CD4-positive, CD25-positive, alpha-beta regulatory T cell (primary cell): ENCODE results near the gene SPPL2B. TPM values are rescaled to one million over a fixed set of nuclear protein-coding genes. Genes with fewer than 3 reads are reported as not detected.

Experiments
- ATAC-seq, 2 donors: fragments of 150-1000 bp; cut with Tn5 transposase; one replicate each; pipeline ENCODE4 v1.10.0; 2021; ENCODE audit warnings: low read depth in 2 of 2, moderate number of reproducible peaks in 2 of 2, moderate library complexity in 1 of 2
- DNase-seq, 3 donors: peaks; one replicate each; pipeline versions ENCODE4 v3.0.0 to v3.0.0-alpha.2; 2012 to 2022; ENCODE audit warnings: mixed read lengths in 1 of 3
- H3K27ac ChIP-seq: one replicate; pipeline ENCODE4 v1.7.0; 2013; ENCODE audit warnings: mild to moderate bottlenecking, low read length; ENCODE audit not compliant: insufficient read depth, poor library complexity, severe bottlenecking
- H3K27me3 ChIP-seq: one replicate; pipeline ENCODE4 v1.7.0; 2013; ENCODE audit warnings: low read length; ENCODE audit not compliant: control insufficient read depth, insufficient read depth
- H3K36me3 ChIP-seq: one replicate; pipeline ENCODE4 v1.7.0; 2013; ENCODE audit warnings: mild to moderate bottlenecking, low read length, moderate library complexity; ENCODE audit not compliant: control insufficient read depth, insufficient read depth
- H3K4me1 ChIP-seq: 2 replicates; pipeline ENCODE4 v1.7.0; 2013; ENCODE audit warnings: mild to moderate bottlenecking, low read length; ENCODE audit not compliant: insufficient read depth, control insufficient read depth, poor library complexity, severe bottlenecking
- H3K4me3 ChIP-seq: one replicate; pipeline ENCODE4 v1.7.0; 2013; ENCODE audit warnings: low read depth, mild to moderate bottlenecking, low read length, moderate library complexity
- H3K9me3 ChIP-seq, 2 experiments: 1 replicate in 1 of 2; 2 replicates in 1 of 2; pipeline ENCODE4 v1.7.0; 2013; ENCODE audit warnings: low read length in 2 of 2, mild to moderate bottlenecking in 1 of 2, moderate library complexity in 1 of 2; ENCODE audit not compliant: control insufficient read depth in 2 of 2
- H3K27ac Mint-ChIP-seq, 3 donors: one replicate each; pipeline ENCODE4 v1.8.0; 2020 to 2022; ENCODE audit warnings: mild to moderate bottlenecking in 3 of 3, mixed read lengths in 3 of 3, moderate library complexity in 2 of 3
- H3K27me3 Mint-ChIP-seq: one replicate; pipeline ENCODE4 v1.8.0; 2022; ENCODE audit warnings: mild to moderate bottlenecking, mixed read lengths
- H3K36me3 Mint-ChIP-seq: one replicate; pipeline ENCODE4 v1.8.0; 2020; ENCODE audit warnings: mixed read lengths
- H3K4me1 Mint-ChIP-seq, 4 donors: one replicate each; pipeline ENCODE4 v1.8.0; 2020 to 2022; ENCODE audit warnings: mixed read lengths in 4 of 4, mild to moderate bottlenecking in 1 of 4
- H3K4me3 Mint-ChIP-seq, 4 donors: one replicate each; pipeline ENCODE4 v1.8.0; 2020 to 2022; ENCODE audit warnings: mild to moderate bottlenecking in 4 of 4, mixed read lengths in 4 of 4, moderate library complexity in 3 of 4
- H3K9me3 Mint-ChIP-seq, 7 donors: one replicate each; pipeline ENCODE4 v1.8.0; 2020 to 2022; ENCODE audit warnings: mixed read lengths in 7 of 7, mild to moderate bottlenecking in 3 of 7, moderate library complexity in 2 of 7
- polyA plus RNA-seq, 4 donors: library from polyadenylated mRNA; unstranded; fragments of 300-500 nt; fragmentation: Illumina TruSeq; gene quantifications; one replicate each; pipeline ENCODE4 v1.2.3, GENCODE V29; 2021
- total RNA-seq: library from RNA; stranded (reverse); gene quantifications from one replicate; pipeline ENCODE4 v1.2.3, GENCODE V29; 2022

SPPL2B gene
- total and polyA plus RNA-seq, 5 donors from 2014 or later: 4.3 to 69.7 (median 6.4) TPM

GRCh38 chr19:2329149-2329478 lies 630 bp downstream of the SPPL2B start:
- ATAC-seq (no peak), DNase-seq (no peak)
- Histone ChIP-seq H3K9me3 (no peaks in the 10 kb centered on the region), H3K4me1 (peaks cover 28% of the 10 kb centered on the region), H3K27ac (peak overlapping the region; percentile 80), H3K36me3 (peaks cover 8% of the 10 kb centered on the region), H3K27me3 (no peaks in the 10 kb centered on the region), H3K4me3 (peak overlapping the region; percentile 64)
- Mint-ChIP-seq H3K9me3 (no peaks in the 10 kb centered on the region), H3K4me1 (peaks cover 5 to 70% (median 33%) of the 10 kb centered on the region in 4 donors), H3K36me3 (peaks cover 17% of the 10 kb centered on the region), H3K27me3 (no peaks in the 10 kb centered on the region), H3K27ac (peak overlapping the region; percentile 70 to 82 (median 80)), H3K4me3 (peak overlapping the region; percentile 89 to 94 (median 91))

- no peaks in the 10 kb centered on the region for H3K9me3 Mint-ChIP-seq
- peak overlapping the region; percentile 89 to 94 (median 91) for H3K4me3 Mint-ChIP-seq
- peak overlapping the region; percentile 64 for H3K4me3 ChIP-seq
- peaks cover 6% of the 10 kb centered on the region for H3K36me3 ChIP-seq
- no peak overlapping the region for H3K27ac ChIP-seq
- H3K27ac Mint-ChIP-seq: peak overlapping the region; percentile 70 to 82 (median 80)
- peaks cover 28% of the 10 kb centered on the region for H3K4me1 ChIP-seq
- H3K27me3 Mint-ChIP-seq: no peaks in the 10 kb centered on the region
- DNase-seq (no peak), ATAC-seq (no peak)
- no peaks in the 10 kb centered on the region for H3K27me3 ChIP-seq
- peaks cover 15% of the 10 kb centered on the region for H3K36me3 Mint-ChIP-seq
- H3K9me3 ChIP-seq: no peaks in the 10 kb centered on the region
- H3K4me1 Mint-ChIP-seq: peaks cover 5 to 70% (median 33%) of the 10 kb centered on the region in 4 donors
Observed at GRCh38 chr19:2329501-2329916, 1.0 kb downstream of the SPPL2B start.

- Histone ChIP-seq H3K27me3 (no peaks in the 10 kb centered on the region), H3K4me1 (peaks cover 28% of the 10 kb centered on the region), H3K36me3 (peaks cover 3% of the 10 kb centered on the region), H3K27ac (no peak overlapping the region), H3K9me3 (no peaks in the 10 kb centered on the region), H3K4me3 (no peak overlapping the region)
- Mint-ChIP-seq H3K4me1 (peaks cover 5 to 70% (median 33%) of the 10 kb centered on the region in 4 donors), H3K9me3 (no peaks in the 10 kb centered on the region), H3K36me3 (peaks cover 14% of the 10 kb centered on the region), H3K27ac (peak overlapping the region in 2 of 3 donors; percentile 65 to 89), H3K4me3 (peak overlapping the region; percentile 67 to 92 (median 84)), H3K27me3 (no peaks in the 10 kb centered on the region)
- DNase-seq: no peak
- no peak for ATAC-seq
Observed at GRCh38 chr19:2330255-2330631, 1.8 kb downstream of the SPPL2B start.

- Mint-ChIP-seq H3K4me1 (peaks cover 5 to 67% (median 33%) of the 10 kb centered on the region in 4 donors), H3K36me3 (peaks cover 14% of the 10 kb centered on the region), H3K9me3 (no peaks in the 10 kb centered on the region), H3K27me3 (no peaks in the 10 kb centered on the region), H3K4me3 (peak overlapping the region; percentile 67 to 92 (median 84)), H3K27ac (peak overlapping the region; percentile 74 to 89 (median 89))
- H3K4me1 ChIP-seq: peaks cover 28% of the 10 kb centered on the region
- H3K9me3 ChIP-seq: no peaks in the 10 kb centered on the region
- H3K27me3 ChIP-seq: no peaks in the 10 kb centered on the region
- DNase-seq (no peak), ATAC-seq (no peak)
- H3K36me3 ChIP-seq: peaks cover 3% of the 10 kb centered on the region
- no peak overlapping the region for H3K4me3 ChIP-seq
- no peak overlapping the region for H3K27ac ChIP-seq
Observed at GRCh38 chr19:2330632-2331284, 2.3 kb downstream of the SPPL2B start.

- H3K9me3 ChIP-seq: no peaks in the 10 kb centered on the region
- H3K4me1 Mint-ChIP-seq: peaks cover 9 to 65% (median 35%) of the 10 kb centered on the region in 4 donors
- H3K9me3 Mint-ChIP-seq: peaks cover 0 to 2% (median 0%) of the 10 kb centered on the region in 7 donors
- no peaks in the 10 kb centered on the region for H3K27me3 Mint-ChIP-seq
- no peak overlapping the region for H3K27ac ChIP-seq
- peak overlapping the region; percentile 15 to 82 (median 62) for H3K4me3 Mint-ChIP-seq
- no peaks in the 10 kb centered on the region for H3K27me3 ChIP-seq
- ATAC-seq (no peak), DNase-seq (no peak)
- peak overlapping the region; percentile 66 to 89 (median 74) for H3K27ac Mint-ChIP-seq
- H3K36me3 ChIP-seq: peaks cover 2% of the 10 kb centered on the region
- H3K36me3 Mint-ChIP-seq: peaks cover 18% of the 10 kb centered on the region
- peaks cover 28% of the 10 kb centered on the region for H3K4me1 ChIP-seq
- no peak overlapping the region for H3K4me3 ChIP-seq
Observed at GRCh38 chr19:2331601-2332246, 3.2 kb downstream of the SPPL2B start.

- H3K4me3 ChIP-seq: no peak overlapping the region
Observed at GRCh38 chr19:2332341-2333026, 4.0 kb downstream of the SPPL2B start.

GRCh38 chr19:2333027-2333806 lies 4.7 kb downstream of the SPPL2B start:
- peaks cover 0 to 2% (median 0%) of the 10 kb centered on the region in 7 donors for H3K9me3 Mint-ChIP-seq
- Histone ChIP-seq H3K36me3 (no peaks in the 10 kb centered on the region), H3K27me3 (no peaks in the 10 kb centered on the region), H3K4me1 (peaks cover 16% of the 10 kb centered on the region), H3K9me3 (no peaks in the 10 kb centered on the region), H3K27ac (no peak overlapping the region), H3K4me3 (no peak overlapping the region)
- peak overlapping the region in 1 of 3 donors; percentile 78 for H3K27ac Mint-ChIP-seq
- H3K27me3 Mint-ChIP-seq: no peaks in the 10 kb centered on the region
- peaks cover 4 to 53% (median 26%) of the 10 kb centered on the region in 4 donors for H3K4me1 Mint-ChIP-seq
- no peak for ATAC-seq
- no peak for DNase-seq
- peak overlapping the region in 2 of 4 donors; percentile 22 to 60 for H3K4me3 Mint-ChIP-seq
- H3K36me3 Mint-ChIP-seq: peaks cover 15% of the 10 kb centered on the region

More at GRCh38 chr19:2332341-2333026, 4.0 kb downstream of the SPPL2B start:
- ATAC-seq: peak in 1 of 2 donors; percentile 29
- Mint-ChIP-seq H3K27ac (peak overlapping the region; percentile 74 to 89 (median 89)), H3K27me3 (no peaks in the 10 kb centered on the region), H3K9me3 (peaks cover 0 to 2% (median 0%) of the 10 kb centered on the region in 7 donors), H3K4me3 (peak overlapping the region in 3 of 4 donors; percentile 46 to 82 (median 52)), H3K4me1 (peaks cover 8 to 58% (median 31%) of the 10 kb centered on the region in 4 donors), H3K36me3 (peaks cover 18% of the 10 kb centered on the region)
- peaks cover 20% of the 10 kb centered on the region for H3K4me1 ChIP-seq
- H3K9me3 ChIP-seq: no peaks in the 10 kb centered on the region
- no peaks in the 10 kb centered on the region for H3K27me3 ChIP-seq
- peak in 2 of 3 donors; percentile 43 to 64 for DNase-seq
- no peak overlapping the region for H3K27ac ChIP-seq
- no peaks in the 10 kb centered on the region for H3K36me3 ChIP-seq
